Stimulated activated CD8-positive, alpha-beta memory T cell treated with anti-CD3 and anti-CD28 coated beads, Interleukin-7, amount 100 ng/mL, for 1 hour (primary cell): Measurements from ENCODE around the gene RBM6.
A peak's percentile ranks its signal among the peaks of the same experiment; 100 is the strongest.
"Not testable (repeated sequence)": the region's sequence is repeated elsewhere in the genome, so short reads cannot be mapped to it uniquely, and the experiment has no call there.

Experiments
- DNase-seq, 2 donors: peaks; one replicate each; pipeline ENCODE4 v3.0.0-alpha.2; 2020; ENCODE audit warnings: low read depth in 2 of 2

Gene RBM6

GRCh38 chr3:49939858-49940666, at the start of gene RBM6:
Gene RBM6 (plus strand): TSS chr3:49940150. CDS start chr3:49962642, 22,492 bp downstream.
- peak; percentile 79 to 86 for DNase-seq

- DNase-seq, result no peak
These were observed 44.2 kb upstream of the RBM6 start for GRCh38 chr3:49895791-49896190.

- DNase-seq, result no peak
These were observed 43.6 kb upstream of the RBM6 start for GRCh38 chr3:49896345-49896744.

GRCh38 chr3:49898991-49899390, 41.0 kb upstream of the RBM6 start:
- DNase-seq, result no peak

GRCh38 chr3:49899815-49900214, 40.1 kb upstream of the RBM6 start:
- DNase-seq, result no peak

- no peak for DNase-seq
These were observed 39.3 kb upstream of the RBM6 start for GRCh38 chr3:49900491-49901153.

- DNase-seq, result no peak
These were observed 38.3 kb upstream of the RBM6 start for GRCh38 chr3:49901366-49902339.

GRCh38 chr3:49902511-49903345, 37.2 kb upstream of the RBM6 start:
- no peak for DNase-seq

- DNase-seq, result peak; percentile 57 to 62
These were observed 36.2 kb upstream of the RBM6 start, which contains the start of gene MST1R for GRCh38 chr3:49903451-49904424. Gene MST1R (minus strand): TSS chr3:49903873. CDS start chr3:49903609, 264 bp downstream.

GRCh38 chr3:49904448-49904847, 35.5 kb upstream of the RBM6 start:
- DNase-seq, result not testable (repeated sequence)

GRCh38 chr3:49906073-49906743, 33.7 kb upstream of the RBM6 start:
- no peak for DNase-seq

- DNase-seq, result no peak
These were observed 31.4 kb upstream of the RBM6 start for GRCh38 chr3:49908373-49909199.

GRCh38 chr3:49910409-49911123, 29.4 kb upstream of the RBM6 start:
- DNase-seq, result no peak

GRCh38 chr3:49911124-49911420, 28.9 kb upstream of the RBM6 start:
- DNase-seq, result no peak

- DNase-seq, result no peak
These were observed 28.3 kb upstream of the RBM6 start for GRCh38 chr3:49911611-49912010.

GRCh38 chr3:49912881-49913281, 27.1 kb upstream of the RBM6 start:
- DNase-seq, result no peak

GRCh38 chr3:49914906-49915305, 25.0 kb upstream of the RBM6 start:
- no peak for DNase-seq

- no peak for DNase-seq
These were observed 23.3 kb upstream of the RBM6 start for GRCh38 chr3:49916686-49917085.
